ENCODE data around the gene SUCLG1.
A peak's percentile ranks its signal among the peaks of the same experiment; 100 is the strongest.

SUCLG1 gene

GRCh38 chr2:84496386-84496785 lies 37.3 kb upstream of the SUCLG1 start:
- no peaks in the 10 kb centered on the region for H3K36me3 ChIP-seq (ENCODE audit: insufficient read depth, low read length)
- no peak overlapping the region for H3K9ac ChIP-seq (ENCODE audit: low read depth, low read length)
- H3K4me2 ChIP-seq (ENCODE audit: insufficient read depth, low read length): no peak overlapping the region
- no peaks in the 10 kb centered on the region for H4K20me1 ChIP-seq (ENCODE audit: insufficient read depth, low read length)
- peaks cover 13% of the 10 kb centered on the region for H3K27me3 ChIP-seq (ENCODE audit: insufficient read depth, low read length, poor library complexity)
- no peak overlapping the region for H3K4me3 ChIP-seq (ENCODE audit: low read depth in 1 of 2, low read length in 2 of 2)
- TF ChIP-seq, protein P1, sequence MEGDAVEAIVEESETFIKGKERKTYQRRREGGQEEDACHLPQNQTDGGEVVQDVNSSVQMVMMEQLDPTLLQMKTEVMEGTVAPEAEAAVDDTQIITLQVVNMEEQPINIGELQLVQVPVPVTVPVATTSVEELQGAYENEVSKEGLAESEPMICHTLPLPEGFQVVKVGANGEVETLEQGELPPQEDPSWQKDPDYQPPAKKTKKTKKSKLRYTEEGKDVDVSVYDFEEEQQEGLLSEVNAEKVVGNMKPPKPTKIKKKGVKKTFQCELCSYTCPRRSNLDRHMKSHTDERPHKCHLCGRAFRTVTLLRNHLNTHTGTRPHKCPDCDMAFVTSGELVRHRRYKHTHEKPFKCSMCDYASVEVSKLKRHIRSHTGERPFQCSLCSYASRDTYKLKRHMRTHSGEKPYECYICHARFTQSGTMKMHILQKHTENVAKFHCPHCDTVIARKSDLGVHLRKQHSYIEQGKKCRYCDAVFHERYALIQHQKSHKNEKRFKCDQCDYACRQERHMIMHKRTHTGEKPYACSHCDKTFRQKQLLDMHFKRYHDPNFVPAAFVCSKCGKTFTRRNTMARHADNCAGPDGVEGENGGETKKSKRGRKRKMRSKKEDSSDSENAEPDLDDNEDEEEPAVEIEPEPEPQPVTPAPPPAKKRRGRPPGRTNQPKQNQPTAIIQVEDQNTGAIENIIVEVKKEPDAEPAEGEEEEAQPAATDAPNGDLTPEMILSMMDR (IDR thresholded peaks at IDR 0.05; ENCODE audit: borderline replicate concordance, extremely low read depth, low read length, poor library complexity, severe bottlenecking): no peak
- TF ChIP-seq EZH2 (IDR thresholded peaks at IDR 0.05; ENCODE audit: borderline replicate concordance, low read depth, low read length, severe bottlenecking): no peak
- no peaks in the 10 kb centered on the region for H3K79me2 ChIP-seq (ENCODE audit: insufficient read depth, low read length)
- H3K9me3 ChIP-seq (ENCODE audit: insufficient read depth, low read length, severe bottlenecking): no peaks in the 10 kb centered on the region
- no peak for ATAC-seq (ENCODE audit: insufficient read depth, low read depth)
- no peaks in the 10 kb centered on the region for H3K4me1 ChIP-seq (ENCODE audit: insufficient read depth, low read length)
- no peak overlapping the region for H3K27ac ChIP-seq (ENCODE audit: low read length)
- no peak overlapping the region for H2AFZ ChIP-seq (ENCODE audit: low read depth, low read length)
- DNase-seq: no peak

- Histone ChIP-seq H4K20me1 (ENCODE audit: insufficient read depth, low read length) (no peaks in the 10 kb centered on the region), H3K79me2 (ENCODE audit: insufficient read depth, low read length) (no peaks in the 10 kb centered on the region), H3K4me3 (ENCODE audit: low read depth in 1 of 2, low read length in 2 of 2) (no peak overlapping the region), H3K9ac (ENCODE audit: low read depth, low read length) (no peak overlapping the region), H3K4me1 (ENCODE audit: insufficient read depth, low read length) (no peaks in the 10 kb centered on the region), H3K36me3 (ENCODE audit: insufficient read depth, low read length) (no peaks in the 10 kb centered on the region), H3K4me2 (ENCODE audit: insufficient read depth, low read length) (no peak overlapping the region), H2AFZ (ENCODE audit: low read depth, low read length) (no peak overlapping the region), H3K27me3 (ENCODE audit: insufficient read depth, low read length, poor library complexity) (peaks cover 13% of the 10 kb centered on the region), H3K9me3 (ENCODE audit: insufficient read depth, low read length, severe bottlenecking) (no peaks in the 10 kb centered on the region), H3K27ac (ENCODE audit: low read length) (no peak overlapping the region)
- ATAC-seq (ENCODE audit: insufficient read depth, low read depth) (peak; percentile 91), DNase-seq (peak; percentile 20)
- no peak for TF ChIP-seq EZH2 (IDR thresholded peaks at IDR 0.05; ENCODE audit: borderline replicate concordance, low read depth, low read length, severe bottlenecking)
- TF ChIP-seq, protein P1 (IDR thresholded peaks at IDR 0.05; ENCODE audit: borderline replicate concordance, extremely low read depth, low read length, poor library complexity, severe bottlenecking): peak; percentile 77
Measured at GRCh38 chr2:84495539-84496146, 36.6 kb upstream of the SUCLG1 start.

- no peaks in the 10 kb centered on the region for H3K36me3 ChIP-seq (ENCODE audit: insufficient read depth, low read length)
- H3K4me2 ChIP-seq (ENCODE audit: insufficient read depth, low read length): no peak overlapping the region
- H3K79me2 ChIP-seq (ENCODE audit: insufficient read depth, low read length): no peaks in the 10 kb centered on the region
- no peaks in the 10 kb centered on the region for H4K20me1 ChIP-seq (ENCODE audit: insufficient read depth, low read length)
- H3K4me3 ChIP-seq (ENCODE audit: low read depth in 1 of 2, low read length in 2 of 2): no peak overlapping the region
- DNase-seq (no peak), ATAC-seq (ENCODE audit: insufficient read depth, low read depth) (no peak)
- H2AFZ ChIP-seq (ENCODE audit: low read depth, low read length): no peak overlapping the region
- TF ChIP-seq, protein P1 (IDR thresholded peaks at IDR 0.05; ENCODE audit: borderline replicate concordance, extremely low read depth, low read length, poor library complexity, severe bottlenecking): no peak
- no peak for TF ChIP-seq EZH2 (IDR thresholded peaks at IDR 0.05; ENCODE audit: borderline replicate concordance, low read depth, low read length, severe bottlenecking)
- no peak overlapping the region for H3K9ac ChIP-seq (ENCODE audit: low read depth, low read length)
- no peaks in the 10 kb centered on the region for H3K9me3 ChIP-seq (ENCODE audit: insufficient read depth, low read length, severe bottlenecking)
- H3K4me1 ChIP-seq (ENCODE audit: insufficient read depth, low read length): no peaks in the 10 kb centered on the region
- peaks cover 16% of the 10 kb centered on the region for H3K27me3 ChIP-seq (ENCODE audit: insufficient read depth, low read length, poor library complexity)
- no peak overlapping the region for H3K27ac ChIP-seq (ENCODE audit: low read length)
Measured at GRCh38 chr2:84494070-84494469, 35.0 kb upstream of the SUCLG1 start.
